Kidney (tissue), 14 donors: Measurements from ENCODE around the gene BCAS3. TPM values are rescaled to one million over a fixed set of nuclear protein-coding genes. Genes with fewer than 3 reads are reported as not detected.

Experiments used
- DNase-seq, 5 donors: peaks; one replicate each; pipeline ENCODE4 v3.0.0-alpha.2; 2013 to 2020
- FAIRE-seq: peaks from 2 replicates; lab custom pipeline; 2012; peaks lifted over from hg19 to GRCh38; lab: Jason Lieb, UNC
- H3K27ac ChIP-seq, 2 donors: one replicate each; pipeline ENCODE4 v1.7.0; 2013; ENCODE audit warnings: low read depth in 2 of 2, low read length in 2 of 2, inconsistent platforms in 1 of 2
- H3K27me3 ChIP-seq: one replicate; pipeline ENCODE4 v1.7.1; 2013; ENCODE audit warnings: low read length, inconsistent platforms; ENCODE audit not compliant: control insufficient read depth, insufficient read depth
- H3K36me3 ChIP-seq, 3 donors: one replicate each; pipeline versions ENCODE4 v1.7.0 to v1.7.1; 2013; ENCODE audit warnings: low read length in 3 of 3, control low read depth in 1 of 3, inconsistent platforms in 1 of 3; ENCODE audit not compliant: insufficient read depth in 3 of 3, control insufficient read depth in 2 of 3
- H3K4me1 ChIP-seq, 3 donors: one replicate each; pipeline versions ENCODE4 v1.7.0 to v1.7.1; 2013; ENCODE audit warnings: low read length in 3 of 3, inconsistent platforms in 1 of 3, low read depth in 1 of 3; ENCODE audit not compliant: control insufficient read depth in 2 of 3, insufficient read depth in 2 of 3
- H3K4me3 ChIP-seq, 3 donors: one replicate each; pipeline versions ENCODE4 v1.7.0 to v1.8.1; 2013; ENCODE audit warnings: low read length in 3 of 3, control low read depth in 1 of 3, inconsistent platforms in 1 of 3
- H3K9ac ChIP-seq, 3 donors: one replicate each; pipeline versions ENCODE4 v1.7.0 to v1.7.1; 2013; ENCODE audit warnings: low read length in 3 of 3, control low read depth in 1 of 3, inconsistent platforms in 1 of 3
- H3K9me3 ChIP-seq, 3 donors: one replicate each; pipeline versions ENCODE4 v1.7.0 to v1.7.1; 2013; ENCODE audit warnings: low read length in 3 of 3, control low read depth in 1 of 3, inconsistent platforms in 1 of 3; ENCODE audit not compliant: control insufficient read depth in 2 of 3, insufficient read depth in 1 of 3
- intact Hi-C: fragments of 100-400 bp; cut with DNase I; formaldehyde crosslinking; loops from one replicate; pipeline ENCODE4 v1.11.1; 2022
- polyA plus RNA-seq: library from polyadenylated mRNA; stranded (reverse); fragments of 350-450 nt; fragmentation: Illumina TruSeq; extraction: RNeasy Lipid Tissue Mini Kit (QIAGEN cat#74804); gene quantifications from one replicate; pipeline ENCODE4 v1.2.3, GENCODE V29; 2014; ENCODE audit warnings: low read depth, low replicate concordance; ENCODE audit not compliant: insufficient read depth
- total RNA-seq: library from RNA; stranded (reverse); fragmentation: NEBNext Ultra II Directional; extraction: Animal tissue kit (Norgen Biotek cat#: 25700); gene quantifications from one replicate; pipeline ENCODE4 v1.2.1, GENCODE V29; 2021
- TF ChIP-seq, protein P1 (sequence below): IDR thresholded peaks from 3 replicates; pipeline ENCODE4 v1.5.1; 2012; ENCODE audit warnings: mild to moderate bottlenecking, moderate library complexity, borderline replicate concordance; ENCODE audit not compliant: insufficient read depth; ENCODE audit errors: extremely low read depth
- donor health status: control.
- donor health status: control.
- donor health status: control.
- donor health status: control.
- donor health status: control.
- donor health status: DM: yes; HTN: yes; CAD: no.
- donor health status: Normal renal cell carcinoma (clear cell type).

BCAS3 gene
- total and polyA plus RNA-seq, 2 donors from 2014 or later: 18.3 to 44.1 TPM

DNA sequence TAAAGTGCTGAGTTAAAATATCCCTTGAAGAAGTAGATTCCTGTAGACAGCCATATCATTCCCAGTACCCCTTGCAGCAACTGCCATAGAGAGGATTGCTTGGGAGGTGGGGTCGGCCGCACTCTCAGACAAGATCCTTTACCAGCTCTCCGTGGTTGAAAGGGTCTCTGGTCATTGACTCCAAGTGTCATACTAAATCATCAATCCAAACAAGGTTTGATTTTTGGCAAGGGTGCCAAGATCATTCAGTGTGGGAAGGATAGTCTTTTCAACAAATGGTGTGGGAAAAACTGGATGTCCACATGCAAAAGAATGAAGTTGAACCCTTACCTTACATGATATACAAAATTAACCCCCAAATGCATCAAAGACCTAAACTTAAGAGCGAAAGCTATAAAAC lies 743.8 kb downstream of the BCAS3 start:
- Histone ChIP-seq H3K27ac (no peak overlapping the region), H3K27me3 (peaks cover 2% of the 10 kb centered on the region), H3K9me3 (no peaks in the 10 kb centered on the region), H3K4me3 (no peak overlapping the region), H3K36me3 (no peaks in the 10 kb centered on the region), H3K9ac (no peak overlapping the region), H3K4me1 (peaks cover 0 to 6% (median 2%) of the 10 kb centered on the region in 3 donors)
- DNase-seq (no peak), FAIRE-seq (no peak)
- intact Hi-C loops: loop anchor here (10.0 kb wide), 1 partner anchor 123 kb away; no protein-coding TSS in a partner anchor
- TF ChIP-seq, protein P1, sequence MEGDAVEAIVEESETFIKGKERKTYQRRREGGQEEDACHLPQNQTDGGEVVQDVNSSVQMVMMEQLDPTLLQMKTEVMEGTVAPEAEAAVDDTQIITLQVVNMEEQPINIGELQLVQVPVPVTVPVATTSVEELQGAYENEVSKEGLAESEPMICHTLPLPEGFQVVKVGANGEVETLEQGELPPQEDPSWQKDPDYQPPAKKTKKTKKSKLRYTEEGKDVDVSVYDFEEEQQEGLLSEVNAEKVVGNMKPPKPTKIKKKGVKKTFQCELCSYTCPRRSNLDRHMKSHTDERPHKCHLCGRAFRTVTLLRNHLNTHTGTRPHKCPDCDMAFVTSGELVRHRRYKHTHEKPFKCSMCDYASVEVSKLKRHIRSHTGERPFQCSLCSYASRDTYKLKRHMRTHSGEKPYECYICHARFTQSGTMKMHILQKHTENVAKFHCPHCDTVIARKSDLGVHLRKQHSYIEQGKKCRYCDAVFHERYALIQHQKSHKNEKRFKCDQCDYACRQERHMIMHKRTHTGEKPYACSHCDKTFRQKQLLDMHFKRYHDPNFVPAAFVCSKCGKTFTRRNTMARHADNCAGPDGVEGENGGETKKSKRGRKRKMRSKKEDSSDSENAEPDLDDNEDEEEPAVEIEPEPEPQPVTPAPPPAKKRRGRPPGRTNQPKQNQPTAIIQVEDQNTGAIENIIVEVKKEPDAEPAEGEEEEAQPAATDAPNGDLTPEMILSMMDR: no peak

DNA sequence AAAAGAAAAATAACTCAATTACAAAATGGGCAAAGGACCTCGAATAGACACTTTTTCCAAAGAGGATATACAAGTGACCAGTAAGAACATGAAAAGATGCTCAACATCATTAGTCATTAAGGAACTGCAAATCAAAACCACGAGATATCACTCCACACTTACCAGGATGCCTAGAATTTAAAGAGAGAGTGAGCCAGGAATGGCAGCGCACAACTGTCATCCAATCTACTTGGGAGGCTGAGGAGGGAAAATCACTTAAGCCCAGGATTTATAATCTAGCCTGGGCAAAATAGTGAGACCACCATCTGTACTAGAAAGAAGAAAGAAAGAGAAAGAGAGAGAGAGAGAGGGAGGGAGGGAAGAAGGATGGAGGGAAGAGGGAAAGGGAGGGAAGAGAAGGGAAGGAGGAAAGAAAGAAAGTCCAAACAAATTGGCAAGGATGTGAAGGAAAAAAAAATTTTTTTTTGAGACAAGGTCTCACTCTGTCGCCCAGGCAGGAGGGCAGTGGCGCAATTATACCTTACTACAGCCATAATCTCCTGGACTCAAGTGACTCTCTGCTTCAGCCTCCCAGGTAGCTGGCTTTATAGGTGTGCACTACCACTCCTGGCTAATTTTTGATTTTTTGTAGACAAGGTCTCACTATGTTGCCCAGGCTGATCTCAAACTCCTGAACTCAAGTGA lies 744.6 kb downstream of the BCAS3 start:
- no peak for FAIRE-seq
- H3K27ac ChIP-seq: no peak overlapping the region
- no peaks in the 10 kb centered on the region for H3K9me3 ChIP-seq
- H3K36me3 ChIP-seq: no peaks in the 10 kb centered on the region
- no peak overlapping the region for H3K9ac ChIP-seq
- DNase-seq: no peak
- TF ChIP-seq, protein P1: no peak
- no peak overlapping the region for H3K4me3 ChIP-seq
- intact Hi-C loops: loop anchor here (10.0 kb wide), 1 partner anchor 123 kb away; no protein-coding TSS in a partner anchor
- H3K4me1 ChIP-seq: peaks cover 0 to under 1% (median 0%) of the 10 kb centered on the region in 3 donors
- peaks cover 2% of the 10 kb centered on the region for H3K27me3 ChIP-seq

- FAIRE-seq (no peak), DNase-seq (no peak)
- Histone ChIP-seq H3K9me3 (no peaks in the 10 kb centered on the region), H3K27me3 (peaks cover 2% of the 10 kb centered on the region), H3K4me1 (no peaks in the 10 kb centered on the region), H3K4me3 (no peak overlapping the region), H3K36me3 (no peaks in the 10 kb centered on the region), H3K9ac (no peak overlapping the region), H3K27ac (no peak overlapping the region)
- intact Hi-C loops: loop anchor here (10.0 kb wide), 1 partner anchor 122 kb away; no protein-coding TSS in a partner anchor
- TF ChIP-seq, protein P1: no peak
These were observed 745.2 kb downstream of the BCAS3 start for GRCh38 chr17:61422869-61423268.
